GM19395 (cell line): ENCODE data around the gene PIK3R5.

Experiments used
- ATAC-seq: cut with Tn5 transposase; IDR thresholded peaks from one replicate; pipeline ENCODE4 v1.9.1; 2021; ENCODE audit warnings: mild to moderate bottlenecking, moderate library complexity; ENCODE audit not compliant: unreplicated experiment

Gene PIK3R5

GRCh38 chr17:8865811-8866210, 99.7 kb downstream of the PIK3R5 start:
- no peak for ATAC-seq

DNA sequence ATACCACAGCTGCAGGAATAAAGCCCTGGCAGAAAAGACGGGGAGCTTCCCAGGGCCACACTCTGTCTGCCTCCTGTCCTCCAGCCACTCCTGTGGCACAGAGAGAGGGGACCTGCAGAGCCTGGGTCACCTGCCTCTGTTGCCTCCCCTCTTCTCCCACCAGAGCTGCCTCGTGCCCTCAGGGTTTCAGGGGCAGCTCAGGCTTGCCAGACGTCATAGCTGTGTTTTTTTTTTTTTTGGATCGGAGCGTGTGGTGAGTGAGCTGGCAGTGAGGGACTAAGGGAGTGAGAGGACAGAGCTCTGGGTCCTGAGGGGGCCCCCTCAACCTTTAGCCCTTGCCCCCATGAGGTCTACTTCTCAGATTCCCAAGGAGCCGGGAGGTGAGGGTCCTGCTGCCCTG, 100.1 kb downstream of the PIK3R5 start:
- no peak for ATAC-seq

DNA sequence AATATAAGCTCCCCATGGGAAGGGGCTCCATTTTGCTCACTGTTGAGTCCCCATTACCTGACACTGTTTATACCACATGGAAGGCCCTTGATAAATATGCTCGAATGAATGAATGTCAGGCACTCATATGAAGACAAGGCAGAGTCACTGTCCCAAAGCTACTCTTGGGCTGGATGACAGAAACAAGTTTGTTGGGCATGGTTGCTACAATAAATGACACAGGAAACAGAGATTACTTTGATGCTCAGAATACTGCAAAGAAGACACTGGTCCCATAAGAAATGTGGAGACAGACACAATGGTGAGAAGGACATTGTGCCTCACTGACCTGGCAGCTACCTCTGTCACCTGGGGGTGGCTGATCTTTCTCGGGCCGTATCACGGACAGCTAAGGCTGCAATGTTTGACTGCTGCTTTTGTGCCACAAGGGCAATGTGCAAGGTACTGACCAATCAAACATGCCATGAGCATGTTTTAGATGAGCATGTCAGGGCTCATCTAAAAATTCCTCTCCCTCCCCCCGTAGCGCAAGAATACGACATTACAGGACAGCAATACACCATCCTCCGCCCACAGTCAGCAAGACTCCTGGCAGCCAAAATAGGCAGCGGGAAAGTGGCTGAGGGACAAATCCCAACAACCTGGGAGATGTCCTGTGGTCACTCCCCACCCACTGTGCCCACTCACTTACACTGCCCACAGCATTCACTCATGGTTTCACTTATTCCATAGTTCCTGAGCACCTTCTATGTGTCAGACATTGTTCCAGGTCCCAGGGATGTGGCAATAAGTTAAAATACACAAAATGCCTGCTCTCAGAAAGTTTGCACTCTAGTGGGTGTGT, 103.1 kb downstream of the PIK3R5 start:
- no peak for ATAC-seq

GRCh38 chr17:8861495-8862181, 103.9 kb downstream of the PIK3R5 start:
- ATAC-seq: no peak

- ATAC-seq: no peak
These were observed 105.6 kb downstream of the PIK3R5 start for GRCh38 chr17:8859804-8860430.

DNA sequence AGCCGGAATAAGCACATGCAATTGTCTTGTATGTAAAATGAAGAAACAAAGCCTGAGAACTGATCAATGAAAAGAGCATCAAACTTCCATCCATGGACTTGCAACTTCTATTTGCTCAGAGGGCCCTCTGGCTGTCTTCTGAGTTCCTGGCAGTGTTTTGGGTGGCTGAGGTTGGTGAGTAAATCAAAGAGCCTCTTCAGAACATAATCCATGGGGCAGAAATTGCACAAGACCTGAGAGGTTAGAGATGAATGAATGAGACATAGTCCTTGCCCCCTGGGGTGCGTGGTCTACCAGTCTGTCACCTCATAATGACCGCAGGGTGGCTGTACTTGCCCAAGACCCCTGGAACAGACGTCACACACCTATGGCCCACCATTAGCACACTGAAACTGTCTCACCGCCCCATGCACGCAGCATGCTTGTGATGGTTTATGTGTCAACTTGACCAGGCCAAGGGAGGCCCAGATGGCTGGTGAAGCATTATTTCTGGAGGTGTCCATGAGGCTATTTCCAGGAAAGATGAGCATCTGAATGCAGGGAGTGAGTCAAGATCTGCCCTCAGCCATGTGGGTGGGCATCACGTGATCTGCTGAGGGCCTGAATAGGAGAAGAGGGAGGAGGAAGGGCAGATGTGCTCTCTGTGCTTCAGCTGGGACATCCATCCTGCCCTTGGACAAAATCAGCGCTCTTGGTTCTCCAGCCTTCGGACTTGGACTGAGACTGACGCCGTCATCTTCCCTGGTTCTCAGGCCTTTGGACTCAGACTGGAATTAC, 106.3 kb downstream of the PIK3R5 start:
- ATAC-seq: no peak

DNA sequence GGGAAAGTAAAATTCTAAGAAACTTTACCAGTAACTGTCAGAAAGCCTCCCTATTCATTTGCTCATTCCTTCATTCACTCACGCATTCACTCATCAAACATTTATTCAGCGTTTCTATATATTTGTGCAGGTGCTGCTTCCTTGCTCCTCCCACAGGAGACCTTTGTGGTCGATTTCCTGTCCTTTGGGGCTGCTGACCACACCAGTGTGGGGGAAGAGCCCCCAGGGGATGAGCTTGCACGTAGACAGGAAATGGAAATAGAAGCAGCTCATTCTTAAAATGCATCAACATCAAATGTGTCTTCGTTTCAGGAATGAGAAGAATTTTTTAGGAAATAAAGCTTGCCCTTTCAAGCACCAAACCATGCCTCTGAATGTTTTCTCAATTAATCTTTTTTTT, 107.6 kb downstream of the PIK3R5 start:
- peak; percentile 48 for ATAC-seq

GRCh38 chr17:8856869-8857575, 108.5 kb downstream of the PIK3R5 start:
- ATAC-seq: no peak

DNA sequence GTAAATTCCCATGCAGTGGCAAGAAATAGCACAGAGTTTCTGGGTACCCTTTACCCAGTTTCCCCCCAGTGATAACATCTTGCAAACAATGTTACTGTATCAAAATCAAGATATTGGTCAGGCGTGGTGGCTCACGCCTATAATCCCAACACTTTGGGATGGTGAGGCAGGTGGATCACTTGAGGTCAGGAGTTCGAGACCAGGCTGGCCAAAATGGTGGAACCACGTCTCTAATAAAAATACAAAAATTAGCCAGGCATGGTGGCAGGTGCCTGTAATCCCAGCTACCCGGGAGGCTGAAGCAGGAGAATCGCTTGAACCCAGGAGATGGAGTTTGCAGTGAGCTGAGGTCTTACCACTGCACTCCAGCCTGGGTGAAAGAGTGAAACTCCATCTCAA, 109.3 kb downstream of the PIK3R5 start:
- peak; percentile 1 for ATAC-seq

- ATAC-seq: peak; percentile 38
These were observed 109.9 kb downstream of the PIK3R5 start for GRCh38 chr17:8855477-8856204.

GRCh38 chr17:8851600-8851999, 113.9 kb downstream of the PIK3R5 start:
- no peak for ATAC-seq

GRCh38 chr17:8849311-8850041, 116.0 kb downstream of the PIK3R5 start:
- no peak for ATAC-seq

DNA sequence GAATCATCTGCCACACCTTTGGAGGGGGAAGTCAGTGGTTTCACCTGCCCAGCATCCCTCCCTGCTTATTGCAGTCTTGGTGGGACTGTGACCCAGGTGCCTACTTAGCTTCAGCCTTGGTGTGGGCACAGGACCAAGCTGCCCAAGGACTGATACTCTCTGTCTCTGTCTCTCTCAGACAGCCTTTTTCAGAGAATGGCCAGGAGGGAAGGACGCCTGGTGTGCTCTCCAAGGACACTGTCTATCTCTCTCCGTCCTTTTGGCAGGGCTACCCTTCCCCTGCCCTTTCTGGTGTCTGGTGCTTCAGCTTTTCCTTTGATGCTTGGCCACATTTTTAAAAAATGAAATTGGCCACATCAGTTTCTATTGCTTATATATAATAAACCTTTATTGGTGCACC, 117.6 kb downstream of the PIK3R5 start:
- no peak for ATAC-seq

GRCh38 chr17:8846768-8847211, 118.7 kb downstream of the PIK3R5 start:
- ATAC-seq: no peak

DNA sequence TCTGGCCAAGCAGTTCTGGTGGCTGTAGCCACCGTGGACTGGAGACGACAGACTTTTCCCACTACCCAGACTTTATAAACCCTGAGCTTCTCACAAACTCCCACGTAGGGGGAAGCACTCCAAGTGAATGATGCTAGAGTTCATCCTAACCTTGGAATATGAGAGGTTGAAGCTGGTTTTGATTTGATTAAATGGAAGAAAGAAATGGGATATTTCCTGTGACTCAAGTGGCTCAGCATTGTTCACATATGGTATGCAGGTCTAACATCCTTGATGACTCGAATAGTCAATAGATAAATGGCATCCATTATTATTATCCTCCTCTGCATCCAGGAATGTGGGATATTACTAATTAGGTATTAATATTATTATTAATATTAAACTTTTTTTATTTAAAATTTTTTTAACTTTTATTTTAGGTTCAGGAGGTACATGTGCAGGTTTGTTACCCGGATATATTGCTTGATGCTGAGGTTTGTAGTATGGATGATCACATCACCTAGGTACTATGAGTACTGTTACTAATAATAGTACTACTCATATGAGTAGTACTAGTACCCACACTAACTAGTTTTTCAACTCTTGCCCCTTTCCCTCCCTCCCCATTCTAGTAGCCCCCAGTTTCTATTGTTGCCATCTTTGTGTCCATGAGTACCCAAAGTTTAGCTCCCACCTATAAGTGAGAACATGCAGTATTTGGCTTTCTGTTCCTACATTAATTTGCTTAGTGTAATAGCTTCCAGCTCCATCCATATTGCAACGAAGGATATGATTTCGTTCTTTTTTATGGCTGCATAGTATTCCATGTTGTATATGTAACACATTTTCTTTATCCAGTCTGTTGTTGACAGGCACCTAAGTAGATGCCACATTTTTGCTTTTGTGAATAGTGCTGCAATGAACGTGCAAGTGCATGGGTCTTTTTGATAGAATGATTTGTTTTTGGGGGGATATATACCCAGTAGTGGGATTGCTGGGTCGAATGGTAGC, 121.0 kb downstream of the PIK3R5 start:
- no peak for ATAC-seq

- no peak for ATAC-seq
These were observed 122.2 kb downstream of the PIK3R5 start for GRCh38 chr17:8843344-8843743.

GRCh38 chr17:8841844-8842243, 123.7 kb downstream of the PIK3R5 start:
- no peak for ATAC-seq

GRCh38 chr17:8839410-8839935, 126.0 kb downstream of the PIK3R5 start:
- no peak for ATAC-seq
